GM12864 (cell line): ENCODE data around the gene CARMIL1.

Experiments
- DNase-seq: peaks from one replicate; pipeline ENCODE4 v3.0.0-alpha.2; 2011; ENCODE audit warnings: low read depth
- H3K4me3 ChIP-seq: 2 replicates; pipeline ENCODE4 v1.5.1; 2011; ENCODE audit warnings: mild to moderate bottlenecking, low read depth, low read length, control low read depth
- CTCF ChIP-seq: IDR thresholded peaks from 2 replicates; pipeline ENCODE4 v1.5.1; 2011; ENCODE audit warnings: low read depth, mild to moderate bottlenecking, moderate library complexity, low read length, control low read depth, inconsistent platforms; ENCODE audit errors: missing control alignments

Gene CARMIL1

GRCh38 chr6:25395731-25396130 lies 116.6 kb downstream of the CARMIL1 start:
- no peak for TF ChIP-seq CTCF
- no peak for DNase-seq
- no peak overlapping the region for H3K4me3 ChIP-seq

GRCh38 chr6:25397406-25397805 lies 118.2 kb downstream of the CARMIL1 start:
- no peak overlapping the region for H3K4me3 ChIP-seq
- no peak for DNase-seq
- no peak for TF ChIP-seq CTCF

- no peak for DNase-seq
- no peak overlapping the region for H3K4me3 ChIP-seq
- no peak for TF ChIP-seq CTCF
These were observed 120.7 kb downstream of the CARMIL1 start for GRCh38 chr6:25399885-25400284.

GRCh38 chr6:25401711-25402110 lies 122.5 kb downstream of the CARMIL1 start:
- no peak overlapping the region for H3K4me3 ChIP-seq
- no peak for DNase-seq
- TF ChIP-seq CTCF, result no peak

- DNase-seq, result no peak
- no peak for TF ChIP-seq CTCF
These were observed 123.0 kb downstream of the CARMIL1 start for GRCh38 chr6:25402125-25402524.

GRCh38 chr6:25403150-25403549 lies 124.0 kb downstream of the CARMIL1 start:
- H3K4me3 ChIP-seq, result no peak overlapping the region
- no peak for DNase-seq
- TF ChIP-seq CTCF, result no peak

More at GRCh38 chr6:25402125-25402524, 123.0 kb downstream of the CARMIL1 start:
- H3K4me3 ChIP-seq, result no peak overlapping the region

- H3K4me3 ChIP-seq, result no peak overlapping the region
- DNase-seq, result no peak
- no peak for TF ChIP-seq CTCF
These were observed 124.9 kb downstream of the CARMIL1 start for GRCh38 chr6:25404091-25404490.
